ENCODE measurements around the gene FGF14.

DNA sequence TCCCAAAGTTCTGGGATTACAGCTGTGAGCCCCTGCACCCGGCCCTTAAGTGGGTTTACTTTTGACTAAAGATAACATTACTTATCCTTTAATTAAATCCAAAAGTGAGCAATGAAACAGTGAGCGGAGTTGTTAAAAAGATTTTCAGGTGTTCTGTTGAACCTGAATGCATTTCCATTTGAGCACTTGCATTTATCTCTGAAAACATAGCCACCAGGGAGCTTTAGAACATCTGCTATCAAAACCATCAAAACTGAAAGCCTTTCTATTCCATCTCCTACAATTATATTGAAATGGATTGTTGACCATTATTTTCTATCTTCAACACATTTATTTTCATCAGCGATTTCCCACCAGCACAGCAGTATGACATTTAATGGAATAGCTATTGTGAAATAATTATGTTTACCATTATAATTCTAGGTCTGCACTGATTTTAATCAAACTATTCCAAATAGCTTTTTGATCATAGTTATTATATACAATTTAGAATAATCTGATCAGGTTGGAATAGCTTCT is 269.0 kb downstream of the FGF14 start:
- TF ChIP-seq, protein P1, sequence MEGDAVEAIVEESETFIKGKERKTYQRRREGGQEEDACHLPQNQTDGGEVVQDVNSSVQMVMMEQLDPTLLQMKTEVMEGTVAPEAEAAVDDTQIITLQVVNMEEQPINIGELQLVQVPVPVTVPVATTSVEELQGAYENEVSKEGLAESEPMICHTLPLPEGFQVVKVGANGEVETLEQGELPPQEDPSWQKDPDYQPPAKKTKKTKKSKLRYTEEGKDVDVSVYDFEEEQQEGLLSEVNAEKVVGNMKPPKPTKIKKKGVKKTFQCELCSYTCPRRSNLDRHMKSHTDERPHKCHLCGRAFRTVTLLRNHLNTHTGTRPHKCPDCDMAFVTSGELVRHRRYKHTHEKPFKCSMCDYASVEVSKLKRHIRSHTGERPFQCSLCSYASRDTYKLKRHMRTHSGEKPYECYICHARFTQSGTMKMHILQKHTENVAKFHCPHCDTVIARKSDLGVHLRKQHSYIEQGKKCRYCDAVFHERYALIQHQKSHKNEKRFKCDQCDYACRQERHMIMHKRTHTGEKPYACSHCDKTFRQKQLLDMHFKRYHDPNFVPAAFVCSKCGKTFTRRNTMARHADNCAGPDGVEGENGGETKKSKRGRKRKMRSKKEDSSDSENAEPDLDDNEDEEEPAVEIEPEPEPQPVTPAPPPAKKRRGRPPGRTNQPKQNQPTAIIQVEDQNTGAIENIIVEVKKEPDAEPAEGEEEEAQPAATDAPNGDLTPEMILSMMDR (IDR thresholded peaks at IDR 0.05; ENCODE audit: low read depth, low read length): no peak
- TF ChIP-seq EZH2phosphoT487 (IDR thresholded peaks at IDR 0.05; ENCODE audit: low read depth): no peak
